Measurements from ENCODE around the gene ZBTB46.

DNA sequence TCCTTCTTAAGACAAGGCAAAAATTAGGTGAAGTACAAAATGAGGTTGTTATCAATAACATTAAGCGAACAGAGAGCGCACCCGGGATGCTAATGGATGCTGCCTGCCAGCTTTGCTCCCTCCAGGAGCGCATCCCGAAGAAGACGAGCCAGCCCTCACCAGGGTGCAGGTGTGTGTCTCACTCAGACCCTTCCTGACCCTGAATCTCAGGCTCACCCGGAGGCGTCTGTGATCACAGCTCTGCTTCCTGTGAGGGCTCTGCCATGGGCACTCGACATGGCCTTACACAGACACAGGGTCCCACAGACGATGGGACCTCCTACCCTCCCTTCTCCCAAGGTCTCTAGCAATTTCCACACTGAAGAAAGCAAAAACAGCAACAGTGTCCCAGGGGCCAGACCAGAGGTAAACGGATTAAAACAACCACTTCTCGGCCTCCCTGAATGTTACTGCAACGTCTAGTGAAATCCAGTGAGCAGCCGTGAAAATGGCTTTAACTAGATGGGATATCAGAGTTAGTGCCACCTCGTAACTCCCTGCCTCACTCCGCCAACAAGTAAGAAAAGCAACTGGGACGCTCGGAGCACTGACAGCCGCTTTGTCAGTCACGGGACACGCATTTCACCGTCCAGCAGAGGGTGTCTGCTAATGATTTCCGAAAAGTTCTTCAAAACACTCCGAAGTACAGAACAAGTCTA is 11.7 kb downstream of the ZBTB46 start:
- TF ChIP-seq ESRRA (CRISPR knock-in tag; IDR thresholded peaks at IDR 0.05; ENCODE audit: borderline replicate concordance): no peak
- no peak for TF ChIP-seq ETV6 (CRISPR knock-in tag; IDR thresholded peaks at IDR 0.05)
- TF ChIP-seq SP1 (CRISPR knock-in tag; conservative IDR thresholded peaks at IDR 0.05): no peak
- TF ChIP-seq, protein P1, sequence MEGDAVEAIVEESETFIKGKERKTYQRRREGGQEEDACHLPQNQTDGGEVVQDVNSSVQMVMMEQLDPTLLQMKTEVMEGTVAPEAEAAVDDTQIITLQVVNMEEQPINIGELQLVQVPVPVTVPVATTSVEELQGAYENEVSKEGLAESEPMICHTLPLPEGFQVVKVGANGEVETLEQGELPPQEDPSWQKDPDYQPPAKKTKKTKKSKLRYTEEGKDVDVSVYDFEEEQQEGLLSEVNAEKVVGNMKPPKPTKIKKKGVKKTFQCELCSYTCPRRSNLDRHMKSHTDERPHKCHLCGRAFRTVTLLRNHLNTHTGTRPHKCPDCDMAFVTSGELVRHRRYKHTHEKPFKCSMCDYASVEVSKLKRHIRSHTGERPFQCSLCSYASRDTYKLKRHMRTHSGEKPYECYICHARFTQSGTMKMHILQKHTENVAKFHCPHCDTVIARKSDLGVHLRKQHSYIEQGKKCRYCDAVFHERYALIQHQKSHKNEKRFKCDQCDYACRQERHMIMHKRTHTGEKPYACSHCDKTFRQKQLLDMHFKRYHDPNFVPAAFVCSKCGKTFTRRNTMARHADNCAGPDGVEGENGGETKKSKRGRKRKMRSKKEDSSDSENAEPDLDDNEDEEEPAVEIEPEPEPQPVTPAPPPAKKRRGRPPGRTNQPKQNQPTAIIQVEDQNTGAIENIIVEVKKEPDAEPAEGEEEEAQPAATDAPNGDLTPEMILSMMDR (IDR thresholded peaks at IDR 0.05): no peak
- TF ChIP-seq ELF4 (CRISPR knock-in tag; IDR thresholded peaks at IDR 0.05; ENCODE audit: low read depth): no peak
- TF ChIP-seq MYBL2 (CRISPR knock-in tag; IDR thresholded peaks at IDR 0.05): no peak
- no peak for TF ChIP-seq FOXP1 (CRISPR knock-in tag; IDR thresholded peaks at IDR 0.05; ENCODE audit: borderline replicate concordance)
- TF ChIP-seq NR1H2 (CRISPR knock-in tag; IDR thresholded peaks at IDR 0.05): no peak
- TF ChIP-seq, protein P2, sequence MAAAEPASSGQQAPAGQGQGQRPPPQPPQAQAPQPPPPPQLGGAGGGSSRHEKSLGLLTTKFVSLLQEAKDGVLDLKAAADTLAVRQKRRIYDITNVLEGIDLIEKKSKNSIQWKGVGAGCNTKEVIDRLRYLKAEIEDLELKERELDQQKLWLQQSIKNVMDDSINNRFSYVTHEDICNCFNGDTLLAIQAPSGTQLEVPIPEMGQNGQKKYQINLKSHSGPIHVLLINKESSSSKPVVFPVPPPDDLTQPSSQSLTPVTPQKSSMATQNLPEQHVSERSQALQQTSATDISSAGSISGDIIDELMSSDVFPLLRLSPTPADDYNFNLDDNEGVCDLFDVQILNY (CRISPR knock-in tag; IDR thresholded peaks at IDR 0.05): no peak
- TF ChIP-seq, protein P3, sequence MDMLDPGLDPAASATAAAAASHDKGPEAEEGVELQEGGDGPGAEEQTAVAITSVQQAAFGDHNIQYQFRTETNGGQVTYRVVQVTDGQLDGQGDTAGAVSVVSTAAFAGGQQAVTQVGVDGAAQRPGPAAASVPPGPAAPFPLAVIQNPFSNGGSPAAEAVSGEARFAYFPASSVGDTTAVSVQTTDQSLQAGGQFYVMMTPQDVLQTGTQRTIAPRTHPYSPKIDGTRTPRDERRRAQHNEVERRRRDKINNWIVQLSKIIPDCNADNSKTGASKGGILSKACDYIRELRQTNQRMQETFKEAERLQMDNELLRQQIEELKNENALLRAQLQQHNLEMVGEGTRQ (CRISPR knock-in tag; IDR thresholded peaks at IDR 0.05): no peak
- no peak for TF ChIP-seq TEAD4 (CRISPR knock-in tag; IDR thresholded peaks at IDR 0.05)
- TF ChIP-seq TP53 (CRISPR knock-in tag; IDR thresholded peaks at IDR 0.05): no peak
- TF ChIP-seq, protein P4, sequence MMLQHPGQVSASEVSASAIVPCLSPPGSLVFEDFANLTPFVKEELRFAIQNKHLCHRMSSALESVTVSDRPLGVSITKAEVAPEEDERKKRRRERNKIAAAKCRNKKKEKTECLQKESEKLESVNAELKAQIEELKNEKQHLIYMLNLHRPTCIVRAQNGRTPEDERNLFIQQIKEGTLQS (CRISPR knock-in tag; conservative IDR thresholded peaks at IDR 0.05): no peak
- TF ChIP-seq NFYB (CRISPR knock-in tag; conservative IDR thresholded peaks at IDR 0.05; ENCODE audit: low read depth): no peak
